Skeletal muscle cell (primary cell): ENCODE measurements around the gene OCSTAMP.

Experiments
- DNase-seq: peaks from one replicate; pipeline ENCODE4 v3.0.0-alpha.2; 2010; ENCODE audit warnings: low read depth
- H3K4me3 ChIP-seq: 2 replicates; pipeline ENCODE4 v1.5.1; 2011; ENCODE audit warnings: low read depth, mild to moderate bottlenecking, control low read depth, low read length, moderate library complexity

The OCSTAMP gene

DNA sequence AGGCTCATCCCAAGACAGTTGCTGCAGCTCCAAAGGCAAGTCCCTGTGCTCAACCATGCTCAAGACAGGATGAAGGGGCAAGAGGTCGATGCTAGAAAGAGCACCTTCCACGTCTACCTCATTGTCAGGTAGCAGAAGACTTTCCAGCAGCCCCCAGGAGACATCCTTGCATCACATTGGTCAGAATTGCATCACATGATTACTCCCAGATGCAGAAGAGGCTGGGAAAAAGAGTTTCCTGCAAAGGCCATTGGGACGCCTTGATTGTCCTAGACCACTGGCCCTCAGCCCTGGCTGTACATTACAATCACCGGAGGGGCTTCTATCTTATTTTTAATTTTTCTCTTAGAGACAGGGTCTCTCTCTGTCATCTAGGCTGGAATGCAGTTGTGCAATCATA, 19.8 kb downstream of the OCSTAMP start:
- no peak overlapping the region for H3K4me3 ChIP-seq
- DNase-seq, result no peak

DNA sequence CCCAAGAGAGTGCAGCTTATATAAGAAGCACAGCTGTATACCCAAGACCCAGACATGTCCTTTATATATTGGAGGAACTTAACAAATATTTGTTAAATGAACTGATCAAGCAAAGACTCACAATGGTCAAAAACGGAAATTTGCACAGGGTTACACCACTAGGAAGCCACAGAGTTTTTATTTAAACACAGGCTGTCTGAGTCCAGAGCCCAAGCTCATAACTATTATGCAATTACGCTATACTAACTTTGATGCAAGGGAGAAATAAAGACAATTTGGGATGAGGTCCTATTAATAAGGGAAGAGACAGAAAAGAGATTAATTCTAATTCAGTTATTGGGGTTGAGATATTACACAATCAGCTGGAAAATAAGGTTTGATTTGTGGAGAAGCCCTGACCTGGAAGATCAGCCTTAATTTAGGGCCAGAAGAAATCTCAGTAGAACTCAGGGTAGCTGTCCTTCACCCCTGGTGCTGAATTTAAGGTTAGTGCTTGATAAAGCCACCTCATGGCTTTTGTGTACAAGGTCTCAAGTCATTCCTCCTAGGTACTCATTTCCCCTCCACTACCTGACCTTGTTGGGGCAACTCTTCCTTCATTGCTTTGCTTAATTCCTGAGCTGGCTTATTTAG, 26.6 kb downstream of the OCSTAMP start:
- DNase-seq, result no peak
- no peak overlapping the region for H3K4me3 ChIP-seq

DNA sequence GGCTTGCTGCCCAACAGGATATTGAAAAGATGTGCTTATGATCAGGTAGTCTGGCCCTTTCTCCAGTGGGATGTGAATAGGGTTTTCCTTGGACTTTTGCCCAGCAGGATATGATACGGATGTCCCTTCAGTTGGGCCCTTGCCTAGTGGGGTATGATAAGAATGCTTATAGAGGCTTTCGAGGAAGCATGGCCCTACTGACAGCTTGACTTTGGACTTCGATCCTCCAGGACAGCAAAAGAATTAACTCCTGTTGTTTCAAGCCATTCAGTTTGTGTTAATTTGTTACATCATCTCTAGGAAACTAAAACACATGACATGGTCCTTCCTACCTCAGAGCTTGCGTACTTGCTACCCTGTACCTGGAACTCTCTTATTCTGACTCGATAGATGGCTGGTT, 27.3 kb downstream of the OCSTAMP start:
- no peak for DNase-seq
- H3K4me3 ChIP-seq, result no peak overlapping the region

DNA sequence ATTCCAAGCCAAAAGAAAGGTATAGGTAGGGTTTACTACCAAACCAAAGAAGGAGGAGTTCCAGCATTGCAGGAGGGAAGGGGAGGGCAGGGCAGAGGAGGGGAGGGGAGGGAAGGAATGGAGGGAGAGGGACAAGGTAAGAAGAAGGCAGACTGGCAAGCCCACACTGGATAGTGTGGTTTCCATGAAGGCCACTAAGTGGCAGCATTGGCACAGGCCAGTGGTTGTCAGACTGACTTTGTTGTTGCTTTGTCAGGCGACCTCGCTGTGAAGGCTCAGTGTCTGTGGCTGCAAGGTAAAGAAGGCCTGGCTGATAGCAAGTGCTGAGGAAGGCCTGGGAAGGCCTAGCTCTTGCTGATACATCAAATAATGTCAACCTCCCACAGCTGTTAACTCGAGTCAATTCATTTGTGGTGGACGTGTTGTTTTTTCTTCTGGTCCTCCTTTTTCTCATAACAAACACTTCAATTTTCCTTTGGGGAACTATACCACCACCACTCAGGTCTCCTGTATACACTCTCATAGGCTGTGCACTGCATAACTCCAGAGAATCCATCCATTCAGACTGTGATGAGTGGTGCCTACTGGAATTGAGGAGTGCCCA, 29.4 kb downstream of the OCSTAMP start:
- peak; percentile 15 for DNase-seq
- H3K4me3 ChIP-seq, result no peak overlapping the region

DNA sequence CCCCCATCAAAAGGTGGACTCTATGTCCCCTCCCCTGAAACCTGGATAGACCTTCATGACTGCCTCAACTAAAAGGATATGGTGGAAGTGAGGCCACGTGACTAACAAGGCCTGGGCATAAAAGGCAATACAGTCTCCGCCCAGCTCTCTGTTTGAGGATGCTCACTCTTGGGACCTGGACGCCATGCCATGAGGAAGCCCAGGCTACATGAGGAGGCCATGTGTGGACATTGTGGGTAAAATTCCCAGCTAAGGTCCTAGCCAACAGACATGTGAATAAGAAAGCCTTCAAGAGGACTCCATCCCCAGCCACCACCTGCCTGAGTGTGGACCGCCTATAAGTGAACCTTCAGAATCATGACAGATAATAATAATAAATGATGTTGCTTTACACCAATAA, 29.9 kb downstream of the OCSTAMP start:
- H3K4me3 ChIP-seq, result no peak overlapping the region
- no peak for DNase-seq

DNA sequence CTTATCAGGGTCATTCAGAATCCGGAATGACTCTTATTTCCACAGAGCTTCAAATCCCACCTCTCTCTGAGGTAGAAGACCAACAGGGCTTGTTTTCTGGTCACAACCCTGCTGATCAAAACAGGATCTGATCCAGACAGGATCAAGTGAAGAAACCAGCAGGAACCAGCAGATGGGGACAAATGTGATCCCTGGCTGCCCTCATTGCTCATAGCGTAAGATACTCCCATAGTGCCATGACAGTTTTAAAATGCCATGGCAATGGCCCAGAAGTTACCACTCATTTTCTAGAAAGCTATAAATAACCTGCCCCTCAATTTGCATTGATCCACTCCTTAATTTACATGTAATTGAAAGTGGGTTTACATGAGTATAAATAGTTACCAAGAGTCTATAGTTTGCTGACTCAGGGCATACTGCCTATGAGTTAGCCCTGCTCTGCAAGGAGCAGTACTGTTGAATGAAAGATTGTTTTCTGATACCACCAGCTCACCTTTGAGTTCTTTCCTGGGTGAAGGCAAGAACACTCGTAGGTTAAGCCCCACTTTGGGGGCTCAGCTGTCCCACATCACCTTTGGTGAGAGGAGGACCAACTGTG, 30.9 kb downstream of the OCSTAMP start:
- no peak overlapping the region for H3K4me3 ChIP-seq
- DNase-seq, result no peak

DNA sequence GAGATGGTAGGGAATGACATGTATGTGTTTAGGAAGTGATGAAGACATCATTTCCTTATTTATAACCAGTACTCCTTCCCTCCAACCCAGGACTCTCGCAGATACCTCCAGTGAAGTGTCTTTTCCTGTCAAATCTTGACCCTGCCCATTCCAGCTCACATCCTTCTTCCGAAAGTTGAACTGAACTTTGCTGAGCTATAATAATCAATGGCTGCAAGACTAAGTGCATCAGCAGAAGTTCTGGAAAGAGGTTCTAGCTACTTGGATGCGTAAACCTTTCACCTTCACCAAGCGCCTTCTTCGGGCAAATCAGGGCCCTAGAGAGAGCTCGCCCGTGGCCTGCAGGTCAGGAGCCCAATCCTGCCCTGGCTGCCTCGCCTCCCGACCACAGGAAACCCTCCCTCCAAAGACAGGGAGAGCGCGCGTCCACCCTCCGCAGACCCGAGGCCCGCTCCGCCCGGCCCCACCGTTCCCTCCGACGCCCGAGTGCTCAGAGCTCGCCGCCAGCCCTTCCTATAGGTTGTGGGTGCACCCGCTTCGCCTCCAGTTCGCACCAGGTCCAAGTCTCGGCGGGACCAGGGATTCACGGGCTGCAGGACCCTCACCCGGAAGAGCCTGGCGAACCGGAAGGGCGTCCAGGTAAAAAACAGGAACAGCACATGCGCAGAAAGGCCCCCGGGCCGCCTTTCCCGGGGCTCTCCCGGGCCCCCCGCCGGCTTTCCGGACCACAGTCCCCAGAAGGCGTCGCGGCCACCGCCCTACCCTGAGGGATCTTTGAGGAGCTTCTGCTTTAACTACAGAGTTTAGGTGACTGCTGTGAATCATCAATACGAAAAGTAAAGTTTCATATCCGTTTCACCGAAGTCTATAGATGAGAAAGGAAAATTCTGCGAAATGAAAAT, 37.3 kb downstream of the OCSTAMP start, which contains the start of gene ZNF334:
Gene ZNF334, minus strand, starts transcription at position 617 of the 902 bp plus-strand sequence. CDS start 1,457 bp downstream, outside the sequence.
- H3K4me3 ChIP-seq, result peak within 1 kb of the TSS; percentile 57
- no peak for DNase-seq

DNA sequence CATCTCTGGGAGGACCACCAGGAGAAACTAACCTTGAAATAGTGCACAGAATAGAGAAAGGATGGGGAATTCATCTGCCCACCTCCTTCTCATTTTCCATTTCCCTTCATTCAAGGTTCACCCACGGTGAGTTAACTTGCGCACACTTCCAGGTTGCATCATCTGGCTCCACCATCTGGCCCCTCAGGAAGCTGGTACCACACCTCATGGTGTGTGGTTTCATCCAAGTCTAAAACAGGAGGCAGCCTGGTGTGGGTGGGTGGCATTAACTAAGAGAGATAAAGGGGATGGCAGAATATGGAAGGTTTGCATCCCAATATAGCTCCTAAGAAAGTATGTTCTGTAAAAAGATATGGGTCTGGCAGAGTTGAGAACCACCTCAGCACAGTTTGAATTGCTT, 40.9 kb downstream of the OCSTAMP start:
- no peak overlapping the region for H3K4me3 ChIP-seq
- DNase-seq, result no peak

DNA sequence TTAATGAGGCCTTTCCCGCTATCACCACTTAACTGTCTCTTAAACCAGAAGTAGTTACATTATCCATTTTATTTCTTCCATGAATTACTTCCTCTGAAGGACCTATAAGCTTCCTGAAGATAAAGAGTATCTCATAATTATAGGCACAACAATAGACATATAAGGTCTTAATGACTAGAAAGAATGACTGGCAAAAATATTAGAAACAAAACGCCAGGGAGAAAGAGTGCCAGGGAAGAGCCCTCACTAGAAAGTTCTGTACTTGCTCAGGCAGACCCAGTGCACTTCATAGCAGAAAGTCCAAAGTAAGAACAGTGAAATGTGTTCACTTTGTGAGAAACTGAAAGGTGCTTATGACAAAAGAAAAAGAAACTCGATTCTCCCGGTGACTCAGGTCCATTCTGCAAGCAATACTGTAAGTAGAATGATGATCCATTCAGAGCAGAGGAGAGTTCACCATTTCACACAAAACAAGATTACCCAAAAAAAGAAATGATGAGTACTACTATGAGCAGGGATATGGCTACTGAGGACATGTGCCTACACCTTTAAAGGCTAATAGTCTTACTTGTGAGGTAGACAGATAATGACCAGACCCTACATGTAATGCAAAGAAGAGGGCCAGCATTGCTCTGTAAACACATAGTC, 42.6 kb downstream of the OCSTAMP start:
- DNase-seq, result no peak
- no peak overlapping the region for H3K4me3 ChIP-seq

DNA sequence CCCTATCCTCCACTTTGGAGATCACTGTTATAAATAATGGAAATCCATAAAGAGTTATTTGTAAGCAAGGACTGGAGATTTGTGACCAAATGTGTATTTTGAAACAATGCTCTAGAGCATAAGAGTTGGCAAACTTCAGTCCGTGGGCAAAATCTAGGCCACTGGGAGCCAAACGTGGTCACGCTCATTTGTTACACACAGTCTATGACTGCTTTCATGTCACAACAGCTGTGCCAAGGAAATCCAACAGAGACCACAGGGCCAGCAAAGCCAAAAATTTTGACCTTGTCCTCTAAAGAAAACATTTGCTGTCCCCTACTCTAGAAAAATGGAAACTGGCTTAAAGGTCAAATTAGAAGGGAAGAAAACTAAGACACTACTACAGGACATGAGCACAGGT, 44.9 kb downstream of the OCSTAMP start:
- no peak for DNase-seq
- H3K4me3 ChIP-seq, result no peak overlapping the region

DNA sequence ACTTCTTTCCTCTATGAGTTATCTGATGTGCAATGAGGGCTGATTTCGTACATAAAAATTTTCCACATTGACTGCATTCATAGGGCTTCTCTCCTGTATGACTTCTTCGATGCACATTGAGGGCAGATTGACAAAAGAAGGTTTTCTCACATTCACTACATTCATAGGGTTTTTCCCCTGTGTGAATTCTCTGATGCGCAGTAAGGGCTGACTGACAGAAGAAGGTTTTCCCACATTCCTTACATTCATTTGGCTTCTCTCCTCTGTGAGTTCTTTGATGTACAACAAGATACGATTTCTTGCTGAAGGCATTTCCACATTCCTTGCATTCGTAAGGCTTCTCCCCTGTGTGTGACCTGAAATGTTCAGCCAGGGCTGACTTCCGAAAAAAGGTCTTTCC, 48.5 kb downstream of the OCSTAMP start:
- no peak overlapping the region for H3K4me3 ChIP-seq
- no peak for DNase-seq

DNA sequence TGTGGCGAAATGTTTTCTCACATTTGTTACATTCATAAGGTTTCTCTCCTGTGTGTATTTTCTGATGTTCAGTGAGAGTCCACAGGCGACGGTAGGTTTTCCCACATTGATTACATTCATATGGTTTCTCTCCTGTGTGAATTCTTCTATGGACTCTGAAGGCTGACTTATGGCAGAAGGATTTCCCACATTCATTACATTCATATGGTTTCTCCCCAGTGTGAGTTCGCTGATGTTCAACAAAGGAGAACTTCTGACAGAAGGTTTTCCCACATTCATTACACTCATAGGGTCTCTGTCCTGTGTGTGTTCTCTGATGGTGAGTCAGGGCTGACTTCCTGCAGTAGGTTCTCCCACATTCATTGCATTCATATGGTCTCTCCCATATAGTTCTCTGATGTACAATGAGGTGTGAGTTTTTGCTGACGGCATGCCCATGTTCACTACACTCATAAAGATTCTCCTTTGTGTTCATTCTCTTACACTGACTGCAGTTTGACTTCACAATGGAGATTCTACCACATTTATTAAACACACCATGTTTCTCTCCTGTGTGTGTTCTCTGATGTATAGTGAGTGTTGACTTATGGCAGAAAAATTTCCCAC, 49.0 kb downstream of the OCSTAMP start:
- no peak overlapping the region for H3K4me3 ChIP-seq
- no peak for DNase-seq

DNA sequence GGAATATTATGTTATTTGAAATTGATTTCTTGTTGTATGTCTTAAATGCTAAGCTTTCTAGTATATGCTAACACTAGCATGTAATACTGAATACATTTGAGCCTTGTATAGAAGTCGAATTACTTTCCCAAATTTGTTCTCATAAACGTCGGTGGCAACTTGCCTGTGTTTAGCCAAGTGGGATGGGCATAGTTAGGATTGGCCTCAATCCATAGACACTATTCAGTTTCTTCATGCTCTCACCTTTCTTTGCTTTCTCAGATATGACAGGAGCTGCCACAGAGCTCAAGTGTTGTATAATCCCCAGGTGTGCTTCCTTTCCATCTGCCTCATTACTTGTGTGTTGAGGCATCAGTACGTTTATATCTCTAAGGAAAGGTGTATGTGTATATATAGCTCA, 56.4 kb downstream of the OCSTAMP start:
- H3K4me3 ChIP-seq, result no peak overlapping the region
- DNase-seq, result no peak

DNA sequence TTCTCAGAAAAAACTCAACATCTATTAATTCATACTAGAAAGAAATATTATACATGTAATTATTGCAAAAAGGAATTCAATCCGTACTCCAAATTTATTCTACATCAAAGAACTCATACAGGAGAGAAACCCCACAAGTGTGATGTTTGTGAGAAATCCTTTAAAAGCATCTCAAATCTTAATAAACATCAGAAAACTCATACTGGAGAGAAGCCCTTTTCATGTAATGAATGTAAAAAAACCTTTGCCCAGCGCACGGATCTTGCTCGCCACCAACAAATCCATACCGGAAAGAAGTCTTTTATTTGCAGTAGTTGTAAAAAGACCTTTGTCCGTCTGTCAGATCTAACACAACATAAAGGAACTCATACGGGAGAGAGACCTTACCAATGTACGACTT, 59.1 kb downstream of the OCSTAMP start:
- no peak overlapping the region for H3K4me3 ChIP-seq
- DNase-seq, result no peak
